ENCODE measurements around the gene PRKCA.

DNA sequence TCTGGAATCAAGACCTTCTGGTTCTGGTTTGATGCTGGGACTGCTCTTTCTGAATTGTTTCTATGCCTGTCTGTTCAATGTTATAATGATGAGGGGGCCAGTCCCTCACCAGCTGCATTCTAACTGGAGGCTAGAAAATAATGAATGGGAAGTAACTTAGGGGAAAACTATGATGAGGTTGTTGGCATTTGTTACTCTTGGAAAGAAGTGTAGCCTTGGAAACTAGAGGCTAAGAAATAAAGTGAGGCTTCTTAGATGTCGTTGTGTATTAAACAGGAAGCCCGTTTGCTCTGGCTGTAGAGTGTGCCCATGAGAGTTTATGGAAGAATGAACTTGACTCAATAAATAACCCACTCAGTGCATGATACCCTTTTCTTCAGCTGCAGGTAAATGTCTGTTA lies 140.8 kb downstream of the PRKCA start:
- TF ChIP-seq POLR2A (IDR thresholded peaks at IDR 0.05; ENCODE audit: low read length) (no peak), GATA1 (IDR thresholded peaks at IDR 0.05; ENCODE audit: low read depth, low read length) (no peak)

All from erythroblast (primary cell).